SK-N-SH (cell line): ENCODE measurements around the gene NEURL1. TPM values are rescaled to one million over a fixed set of nuclear protein-coding genes. Genes with fewer than 3 reads are reported as not detected.
"Not testable (repeated sequence)": the region's sequence is repeated elsewhere in the genome, so short reads cannot be mapped to it uniquely, and the experiment has no call there.

Source experiments
- CTCF ChIA-PET: fragments of 300-600, 350-600 bp; formaldehyde crosslinking; extraction: SDS; loops from one replicate; lab custom pipeline; 2021; lab: Yijun Ruan, JAX
- POLR2A ChIA-PET: fragments of 350-600 bp; sonication (Branson Sonifier 250); formaldehyde crosslinking; extraction: SDS; loops from one replicate; lab custom pipeline; 2020; ENCODE audit warnings: antibody characterized with exemption, inconsistent platforms; lab: Yijun Ruan, JAX
- DNase-seq: peaks from one replicate; pipeline ENCODE4 v3.0.0; 2012
- H2AFZ ChIP-seq: fragments of 200-600 bp; sonication (generic); 2 replicates; pipeline ENCODE4 v1.8.1; 2016; ENCODE audit warnings: antibody characterized with exemption, mild to moderate bottlenecking, low read depth
- H3F3A ChIP-seq: fragments of 200-600 bp; sonication (generic); replicated peaks from 2 replicates; pipeline ENCODE3; 2016; ENCODE audit warnings: antibody characterized with exemption, mild to moderate bottlenecking; ENCODE audit not compliant: insufficient read depth
- H3K27ac ChIP-seq, 2 experiments: fragments of 200-500 bp in 1 of 2; fragments of 200-600 bp in 1 of 2; sonication (Bioruptor generic) in 1 of 2; sonication (generic), shearing (Covaris generic) in 1 of 2; 2 replicates each; pipeline versions ENCODE4 v1.5.1 to v1.6.1; 2014 to 2016; ENCODE audit warnings: low read depth in 2 of 2, inconsistent platforms in 1 of 2, low read length in 1 of 2, mild to moderate bottlenecking in 1 of 2, mixed read lengths in 1 of 2
- H3K27me3 ChIP-seq: fragments of 200-600 bp; sonication (generic), shearing (Covaris generic); 2 replicates; pipeline ENCODE4 v1.6.1; 2016; ENCODE audit warnings: mixed run types; ENCODE audit not compliant: insufficient read depth
- H3K36me3 ChIP-seq, 2 experiments: fragments of 200-500 bp in 1 of 2; fragments of 200-600 bp in 1 of 2; sonication (Bioruptor generic) in 1 of 2; sonication (generic) in 1 of 2; replicated peaks in 1 of 2; 2 replicates each; pipeline versions ENCODE3 to v1.5.1; 2014 to 2016; ENCODE audit warnings: low read length in 1 of 2, mild to moderate bottlenecking in 1 of 2; ENCODE audit not compliant: insufficient read depth in 2 of 2, control insufficient read depth in 1 of 2
- H3K4me1 ChIP-seq, 2 experiments: fragments of 200-500 bp in 1 of 2; fragments of 200-600 bp in 1 of 2; sonication (Bioruptor generic) in 1 of 2; sonication (generic), shearing (Covaris generic) in 1 of 2; 2 replicates each; pipeline versions ENCODE4 v1.5.1 to v1.6.1; 2014 to 2016; ENCODE audit warnings: low read depth in 1 of 2, low read length in 1 of 2, mixed run types in 1 of 2; ENCODE audit not compliant: insufficient read depth in 2 of 2, control insufficient read depth in 1 of 2
- H3K4me2 ChIP-seq: fragments of 200-600 bp; sonication (generic), shearing (Covaris generic); 2 replicates; pipeline ENCODE4 v1.6.1; 2017; ENCODE audit warnings: mixed run types
- H3K4me3 ChIP-seq, 2 experiments: fragments of 200-500 bp in 1 of 2; fragments of 200-600 bp in 1 of 2; sonication (Bioruptor generic) in 1 of 2; sonication (generic), shearing (Covaris generic) in 1 of 2; 2 replicates each; pipeline versions ENCODE4 v1.5.1 to v1.8.1; 2014 to 2016; ENCODE audit warnings: low read depth in 2 of 2, inconsistent platforms in 1 of 2, low read length in 1 of 2, mild to moderate bottlenecking in 1 of 2, mixed read lengths in 1 of 2, moderate library complexity in 1 of 2
- H3K79me2 ChIP-seq: fragments of 200-600 bp; sonication (generic); 2 replicates; pipeline ENCODE4 v1.8.1; 2017; ENCODE audit warnings: mild to moderate bottlenecking; ENCODE audit not compliant: insufficient read depth
- H3K9ac ChIP-seq: fragments of 200-600 bp; sonication (generic); 2 replicates; pipeline ENCODE4 v1.6.1; 2017; ENCODE audit warnings: mixed run types
- H3K9me2 ChIP-seq: fragments of 200-600 bp; sonication (generic); 2 replicates; pipeline ENCODE4 v1.6.1; 2017; ENCODE audit warnings: mixed run types
- H3K9me3 ChIP-seq: fragments of 200-600 bp; sonication (generic); 2 replicates; pipeline ENCODE4 v1.6.1; 2017; ENCODE audit warnings: mixed run types, mild to moderate bottlenecking, moderate library complexity
- H4K20me1 ChIP-seq: fragments of 200-600 bp; sonication (generic); 2 replicates; pipeline ENCODE4 v1.6.1; 2017; ENCODE audit warnings: mild to moderate bottlenecking, mixed run types; ENCODE audit not compliant: insufficient read depth
- CHD2 ChIP-seq: fragments of 150-350 bp; IDR thresholded peaks from 2 replicates; pipeline ENCODE4 v1.6.1; 2018; ENCODE audit warnings: low read length; ENCODE audit not compliant: partially characterized antibody
- EP300 ChIP-seq, 2 experiments: IDR thresholded peaks; 2 replicates each; pipeline versions ENCODE4 v1.4.0 to v1.6.1; 2012; ENCODE audit warnings: borderline replicate concordance in 1 of 2, low read depth in 1 of 2, low read length in 1 of 2
- EZH2phosphoT487 ChIP-seq: fragments of 200-600 bp; sonication (generic); IDR thresholded peaks from 2 replicates; pipeline ENCODE4 v1.6.1; 2017; ENCODE audit warnings: low read depth, mixed run types, mild to moderate bottlenecking, antibody characterized with exemption, moderate library complexity, borderline replicate concordance
- FOXJ3 ChIP-seq: sonication (generic); formaldehyde crosslinking; IDR thresholded peaks from 2 replicates; pipeline ENCODE4 v1.5.1; 2020; ENCODE audit warnings: mild to moderate bottlenecking, missing genetic modification reagents
- GABPA ChIP-seq: IDR thresholded peaks from 2 replicates; pipeline ENCODE4 v1.4.0; 2012; ENCODE audit warnings: low read depth, mild to moderate bottlenecking
- GATA2 ChIP-seq: sonication (generic); formaldehyde crosslinking; IDR thresholded peaks from 2 replicates; pipeline ENCODE4 v1.5.0; 2020; ENCODE audit warnings: mild to moderate bottlenecking, missing genetic modification reagents
- MEF2A ChIP-seq: IDR thresholded peaks from 2 replicates; pipeline ENCODE4 v1.4.0; 2012; ENCODE audit warnings: low read depth, borderline replicate concordance
- MXI1 ChIP-seq: IDR thresholded peaks from 2 replicates; pipeline ENCODE4 v1.6.1; 2012; ENCODE audit warnings: mild to moderate bottlenecking, low read depth, low read length, improper control_type of control experiment
- NRF1 ChIP-seq: IDR thresholded peaks from 2 replicates; pipeline ENCODE4 v1.6.1; 2012; ENCODE audit warnings: low read depth, mild to moderate bottlenecking, low read length
- POLR2AphosphoS5 ChIP-seq: IDR thresholded peaks from 2 replicates; pipeline ENCODE4 v1.6.1; 2012; ENCODE audit warnings: low read depth, low read length
- RAD21 ChIP-seq: IDR thresholded peaks from 2 replicates; pipeline ENCODE4 v1.6.1; 2012; ENCODE audit warnings: mild to moderate bottlenecking, low read length
- RCOR1 ChIP-seq: fragments of 150-350 bp; IDR thresholded peaks from 2 replicates; pipeline ENCODE4 v1.6.1; 2017; ENCODE audit warnings: antibody characterized with exemption, low read length
- REST ChIP-seq: IDR thresholded peaks from 2 replicates; pipeline ENCODE4 v1.6.1; 2012; ENCODE audit warnings: mild to moderate bottlenecking, low read depth, low read length, moderate library complexity
- SIN3A ChIP-seq: IDR thresholded peaks from 2 replicates; pipeline ENCODE4 v1.6.1; 2012; ENCODE audit warnings: low read depth, mild to moderate bottlenecking, low read length, moderate library complexity, borderline replicate concordance
- SMC3 ChIP-seq: IDR thresholded peaks from 2 replicates; pipeline ENCODE4 v1.6.1; 2012; ENCODE audit warnings: low read depth, low read length, improper control_type of control experiment
- TCF12 ChIP-seq: IDR thresholded peaks from 2 replicates; pipeline ENCODE4 v1.4.0; 2012
- USF1 ChIP-seq: IDR thresholded peaks from 2 replicates; pipeline ENCODE4 v1.4.0; 2012; ENCODE audit warnings: low read depth, borderline replicate concordance
- YY1 ChIP-seq: IDR thresholded peaks from 2 replicates; pipeline ENCODE4 v1.4.0; 2012; ENCODE audit warnings: low read depth, mild to moderate bottlenecking
- WGBS: methylation state at CpG from one replicate; pipeline ENCODE4 v1.1.6; 2017; ENCODE audit warnings: low lambda C conversion rate; 5-methylcytosine and 5-hydroxymethylcytosine counted together
- polyA plus RNA-seq, 3 experiments: library from polyadenylated mRNA; depleted of rRNA; stranded (reverse); fragments of >200 nt; gene quantifications; 2 replicates each; pipeline ENCODE4 v1.2.3, GENCODE V29; 2012

NEURL1 gene
- polyA plus RNA-seq, 1 of the 3 experiments (the other 2 are of a cell fraction), result 0.05 TPM

DNA sequence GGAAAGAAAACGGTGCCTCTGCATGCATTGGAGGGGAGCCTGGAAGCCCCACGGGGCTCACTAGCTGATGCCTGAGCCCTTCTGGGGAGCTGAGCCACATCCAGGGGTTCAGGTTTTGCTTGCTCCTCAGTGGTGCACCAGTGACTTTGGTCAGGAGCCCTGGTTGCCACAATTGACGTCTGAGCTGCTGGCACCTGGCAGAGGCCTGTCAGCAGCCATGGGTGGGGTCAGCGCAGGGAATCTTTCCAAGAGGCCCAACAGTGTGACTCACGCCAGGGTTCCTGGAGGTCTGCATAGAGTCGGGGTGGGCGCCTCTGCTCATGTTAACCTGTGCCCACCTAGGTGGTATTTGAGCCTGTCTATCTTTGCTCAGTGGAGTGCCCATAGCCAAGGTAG lies 138.7 kb downstream of the NEURL1 start:
- H3K36me3 ChIP-seq, result no peaks in the 10 kb centered on the region
- H3K4me3 ChIP-seq, result no peak overlapping the region
- H4K20me1 ChIP-seq, result no peaks in the 10 kb centered on the region
- peaks cover 0 to 62% of the 10 kb centered on the region in 2 experiments; a peak in 1 of 4 replicates for H3K4me1 ChIP-seq
- H2AFZ ChIP-seq, result no peak overlapping the region
- no peaks in the 10 kb centered on the region for H3K27me3 ChIP-seq
- TF ChIP-seq TCF12, result no peak
- TF ChIP-seq REST, result no peak
- no peak for TF ChIP-seq MXI1
- TF ChIP-seq, all 33 proteins: peak for 0
- Histone ChIP-seq H3K9ac (no peak overlapping the region), H3K79me2 (no peaks in the 10 kb centered on the region), H3K9me2 (no peaks in the 10 kb centered on the region), H3K9me3 (no peaks in the 10 kb centered on the region), H3K27ac (no peak overlapping the region), H3K4me2 (no peak overlapping the region), H3F3A (no peaks in the 10 kb centered on the region)
- ChIA-PET POLR2A (interaction anchor here (0.6 kb wide), 1 partner anchor 17 kb away, joined by 3 read pairs; no protein-coding TSS in a partner anchor), CTCF (interaction anchor here (1.0 to 1.2 kb wide), 2 partner anchors 12 to 39 kb away, joined by 3 to 4 read pairs; no protein-coding TSS in a partner anchor)
- no peak for DNase-seq
- 86% methylated on average over 5 of the region's 7 CpGs for whole genome bisulfite sequencing

DNA sequence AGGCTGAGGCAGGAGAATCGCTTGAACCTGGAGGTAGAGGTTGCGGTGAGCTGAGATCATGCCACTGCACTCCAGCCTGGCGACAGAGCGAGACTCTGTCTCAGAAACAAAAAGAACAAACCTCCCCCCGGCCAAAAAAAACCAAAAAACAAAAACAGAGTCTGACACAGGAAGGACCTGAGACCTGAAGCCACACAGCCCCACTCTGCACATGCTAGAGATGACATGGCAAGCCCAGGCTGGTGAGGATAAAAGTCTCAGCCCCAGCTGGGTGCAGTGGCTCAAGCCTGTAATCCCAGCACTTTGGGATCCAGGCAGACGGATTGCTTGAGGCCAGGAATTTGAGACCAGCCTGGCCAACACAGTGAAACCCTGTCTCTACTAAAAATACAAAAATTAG lies 139.4 kb downstream of the NEURL1 start:
- H3K4me3 ChIP-seq, H4K20me1 ChIP-seq, H3K79me2 ChIP-seq, H3F3A ChIP-seq, H3K27me3 ChIP-seq, H3K9me3 ChIP-seq, DNase-seq, H2AFZ ChIP-seq, H3K9ac ChIP-seq, H3K27ac ChIP-seq, H3K4me2 ChIP-seq, H3K9me2 ChIP-seq, POLR2A ChIA-PET, H3K36me3 ChIP-seq: not testable (repeated sequence)
- 97% methylated on average over 5 of the region's 6 CpGs for WGBS
- CTCF ChIA-PET, result interaction anchor here (0.8 to 2.6 kb wide), 3 partner anchors 13 to 53 kb away, joined by 3 to 11 read pairs (median 4); no protein-coding TSS in a partner anchor
- H3K4me1 ChIP-seq, result peaks cover 0 to 62% of the 10 kb centered on the region in 2 experiments; a peak in 1 of 4 replicates

- H3K27me3 ChIP-seq, result no peaks in the 10 kb centered on the region
- H3K4me3 ChIP-seq, result no peak overlapping the region
- no peak for DNase-seq
- H3K36me3 ChIP-seq, result no peaks in the 10 kb centered on the region
- no peaks in the 10 kb centered on the region for H4K20me1 ChIP-seq
- H3K79me2 ChIP-seq, result no peaks in the 10 kb centered on the region
- H3K4me1 ChIP-seq, result peaks cover 0 to 62% of the 10 kb centered on the region in 2 experiments; a peak in 1 of 4 replicates
- no peak overlapping the region for H3K4me2 ChIP-seq
- no peaks in the 10 kb centered on the region for H3F3A ChIP-seq
- WGBS, result 77% methylated on average over 3 of the region's 7 CpGs
- no peak overlapping the region for H3K27ac ChIP-seq
- CTCF ChIA-PET, result interaction anchor here (1.2 to 2.6 kb wide), 2 partner anchors 12 to 52 kb away, joined by 3 to 11 read pairs; no protein-coding TSS in a partner anchor
- no peaks in the 10 kb centered on the region for H3K9me3 ChIP-seq
- H3K9ac ChIP-seq, result no peak overlapping the region
- no peak overlapping the region for H2AFZ ChIP-seq
- no peaks in the 10 kb centered on the region for H3K9me2 ChIP-seq
- POLR2A ChIA-PET, result no interaction called here
- TF ChIP-seq USF1 (no peak), EP300 (IDR thresholded peaks at IDR 0.05; ENCODE audit: borderline replicate concordance in 1 of 2, low read depth in 1 of 2, low read length in 1 of 2) (no peak), NRF1 (no peak), YY1 (no peak), SMC3 (no peak), SIN3A (no peak), RCOR1 (no peak), GABPA (no peak), RAD21 (no peak), CHD2 (no peak), POLR2AphosphoS5 (no peak), EZH2phosphoT487 (no peak), FOXJ3 (CRISPR knock-in tag) (no peak), MEF2A (no peak), GATA2 (CRISPR knock-in tag) (no peak)
Measured at GRCh38 chr10:103633846-103634245, 140.3 kb downstream of the NEURL1 start.
